Spleen (tissue), 7 donors: ENCODE measurements around the gene KAT6B.
"Not testable (repeated sequence)": the region's sequence is repeated elsewhere in the genome, so short reads cannot be mapped to it uniquely, and the experiment has no call there.

ENCODE experiments used
- POLR2A ChIP-seq, 3 donors: fragments of 450-650 bp; IDR thresholded peaks; one replicate each; pipeline ENCODE4 v1.5.1; 2017; ENCODE audit warnings: antibody characterized with exemption in 3 of 3, mild to moderate bottlenecking in 1 of 3
- POLR2AphosphoS5 ChIP-seq, 3 donors: sonication (generic); formaldehyde crosslinking; IDR thresholded peaks; one replicate each; pipeline ENCODE4 v1.5.1; 2017; ENCODE audit warnings: antibody characterized with exemption in 3 of 3
- TF ChIP-seq, protein P1 (sequence below), 11 experiments: fragments of 200-600 bp in 7 of 11; fragments of 450-650 bp in 4 of 11; sonication (generic) in 4 of 11; IDR thresholded peaks in 8 of 11; conservative IDR thresholded peaks in 3 of 11; 1 replicate in 7 of 11; 2 replicates in 4 of 11; pipeline versions ENCODE4 v1.4.0 to v1.8.0; 2016 to 2021; ENCODE audit warnings: antibody characterized with exemption in 11 of 11, inconsistent platforms in 4 of 11, mild to moderate bottlenecking in 1 of 11
- donor health status: DM: no; HTN: no; CAD: no; lungs with moderate emphysema.
- donor health status: DM: no; HTN: no; CAD: no.
- donor health status: DM: no; HTN: no; CAD: no.

DNA sequence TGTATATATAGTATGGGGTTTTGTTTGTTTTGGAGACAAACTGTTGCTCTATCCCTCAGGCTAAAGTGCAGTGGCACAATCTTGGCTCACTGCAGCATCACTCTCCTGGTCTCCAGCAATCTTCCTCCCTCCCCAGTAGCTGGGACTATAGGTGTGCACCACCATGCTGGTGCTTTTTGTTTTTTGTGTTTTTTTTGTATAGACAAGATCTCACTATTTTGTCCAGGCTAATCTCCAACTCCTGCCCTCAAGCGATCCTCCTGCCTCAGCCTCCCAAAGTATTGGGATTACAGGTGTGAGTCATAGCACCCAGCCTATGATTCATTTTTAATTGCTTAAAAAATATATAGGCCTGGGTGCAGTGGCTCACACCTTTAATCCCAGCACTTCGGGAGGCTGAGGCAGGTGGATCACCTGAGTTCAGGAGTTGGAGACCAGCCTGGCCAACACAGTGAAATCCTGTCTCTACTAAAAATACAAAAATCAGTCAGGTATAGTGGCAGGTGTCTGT, 229.6 kb downstream of the KAT6B start:
- TF ChIP-seq, protein P1, sequence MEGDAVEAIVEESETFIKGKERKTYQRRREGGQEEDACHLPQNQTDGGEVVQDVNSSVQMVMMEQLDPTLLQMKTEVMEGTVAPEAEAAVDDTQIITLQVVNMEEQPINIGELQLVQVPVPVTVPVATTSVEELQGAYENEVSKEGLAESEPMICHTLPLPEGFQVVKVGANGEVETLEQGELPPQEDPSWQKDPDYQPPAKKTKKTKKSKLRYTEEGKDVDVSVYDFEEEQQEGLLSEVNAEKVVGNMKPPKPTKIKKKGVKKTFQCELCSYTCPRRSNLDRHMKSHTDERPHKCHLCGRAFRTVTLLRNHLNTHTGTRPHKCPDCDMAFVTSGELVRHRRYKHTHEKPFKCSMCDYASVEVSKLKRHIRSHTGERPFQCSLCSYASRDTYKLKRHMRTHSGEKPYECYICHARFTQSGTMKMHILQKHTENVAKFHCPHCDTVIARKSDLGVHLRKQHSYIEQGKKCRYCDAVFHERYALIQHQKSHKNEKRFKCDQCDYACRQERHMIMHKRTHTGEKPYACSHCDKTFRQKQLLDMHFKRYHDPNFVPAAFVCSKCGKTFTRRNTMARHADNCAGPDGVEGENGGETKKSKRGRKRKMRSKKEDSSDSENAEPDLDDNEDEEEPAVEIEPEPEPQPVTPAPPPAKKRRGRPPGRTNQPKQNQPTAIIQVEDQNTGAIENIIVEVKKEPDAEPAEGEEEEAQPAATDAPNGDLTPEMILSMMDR (IDR thresholded peaks at IDR 0.05 in 8 of 11, conservative IDR thresholded peaks at IDR 0.05 in 3 of 11) = not testable (repeated sequence)
- not testable (repeated sequence) for TF ChIP-seq POLR2A, POLR2AphosphoS5 (IDR thresholded peaks at IDR 0.05)
